D721Med (cell line): ENCODE results near the gene ABCA9.
A peak's percentile ranks its signal among the peaks of the same experiment; 100 is the strongest.

ENCODE experiments used
- DNase-seq: peaks from one replicate; pipeline ENCODE4 v3.0.0; 2011; ENCODE audit warnings: low spot score; ENCODE audit not compliant: insufficient read length
- FAIRE-seq: peaks from 2 replicates; lab custom pipeline; 2011; peaks lifted over from hg19 to GRCh38; lab: Jason Lieb, UNC
- TF ChIP-seq, protein P1 (sequence below): IDR thresholded peaks from 2 replicates; pipeline ENCODE4 v1.5.1; 2012; ENCODE audit warnings: mild to moderate bottlenecking, control low read depth; ENCODE audit not compliant: insufficient read depth; ENCODE audit errors: missing control alignments

The ABCA9 gene

GRCh38 chr17:69093279-69093789 is 32.6 kb upstream of the ABCA9 start:
- TF ChIP-seq, protein P1, sequence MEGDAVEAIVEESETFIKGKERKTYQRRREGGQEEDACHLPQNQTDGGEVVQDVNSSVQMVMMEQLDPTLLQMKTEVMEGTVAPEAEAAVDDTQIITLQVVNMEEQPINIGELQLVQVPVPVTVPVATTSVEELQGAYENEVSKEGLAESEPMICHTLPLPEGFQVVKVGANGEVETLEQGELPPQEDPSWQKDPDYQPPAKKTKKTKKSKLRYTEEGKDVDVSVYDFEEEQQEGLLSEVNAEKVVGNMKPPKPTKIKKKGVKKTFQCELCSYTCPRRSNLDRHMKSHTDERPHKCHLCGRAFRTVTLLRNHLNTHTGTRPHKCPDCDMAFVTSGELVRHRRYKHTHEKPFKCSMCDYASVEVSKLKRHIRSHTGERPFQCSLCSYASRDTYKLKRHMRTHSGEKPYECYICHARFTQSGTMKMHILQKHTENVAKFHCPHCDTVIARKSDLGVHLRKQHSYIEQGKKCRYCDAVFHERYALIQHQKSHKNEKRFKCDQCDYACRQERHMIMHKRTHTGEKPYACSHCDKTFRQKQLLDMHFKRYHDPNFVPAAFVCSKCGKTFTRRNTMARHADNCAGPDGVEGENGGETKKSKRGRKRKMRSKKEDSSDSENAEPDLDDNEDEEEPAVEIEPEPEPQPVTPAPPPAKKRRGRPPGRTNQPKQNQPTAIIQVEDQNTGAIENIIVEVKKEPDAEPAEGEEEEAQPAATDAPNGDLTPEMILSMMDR, result no peak
- FAIRE-seq (no peak), DNase-seq (no peak)

DNA sequence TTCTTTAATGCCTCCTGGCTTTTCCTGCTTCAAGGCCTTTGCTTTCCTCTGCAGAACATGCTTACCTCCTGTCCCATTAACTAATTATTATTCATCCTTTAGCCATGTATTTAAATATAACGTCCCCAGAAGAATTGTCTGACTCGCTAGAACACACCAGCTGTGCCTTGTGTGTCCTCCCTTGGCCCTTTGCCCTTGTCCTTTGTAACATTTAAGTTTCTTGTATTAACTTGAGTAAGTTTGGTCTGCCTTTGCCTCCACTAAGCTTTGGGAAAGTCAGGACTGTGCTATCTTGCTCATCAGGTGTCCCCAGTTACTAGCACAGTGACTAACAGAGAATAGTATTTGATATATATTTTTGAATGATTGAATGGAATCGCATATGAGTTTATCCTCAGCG is 29.6 kb upstream of the ABCA9 start:
- DNase-seq (no peak), FAIRE-seq (no peak)
- TF ChIP-seq, protein P1, result no peak

GRCh38 chr17:69088643-69089200 is 28.0 kb upstream of the ABCA9 start:
- no peak for FAIRE-seq
- no peak for DNase-seq
- TF ChIP-seq, protein P1, result no peak

DNA sequence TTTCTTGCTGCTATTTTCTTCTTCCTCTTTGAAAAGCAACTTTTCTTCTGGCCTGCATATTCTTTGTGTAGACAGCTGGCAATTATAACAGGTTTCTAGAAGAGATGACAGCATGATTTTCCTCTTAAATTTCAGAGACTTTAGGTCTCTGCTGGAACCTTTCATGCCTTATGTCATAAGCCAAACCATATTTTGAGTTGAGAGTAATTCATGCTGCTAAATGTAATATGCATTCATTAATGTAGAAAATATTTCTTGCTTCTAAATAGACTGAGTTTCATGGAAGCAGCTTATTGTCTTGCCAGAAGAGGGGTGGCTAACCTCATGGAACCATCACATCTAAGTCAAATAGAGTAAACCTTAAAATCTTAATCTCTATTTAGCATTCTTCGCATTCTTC is 25.9 kb upstream of the ABCA9 start:
- TF ChIP-seq, protein P1, result no peak
- no peak for DNase-seq
- FAIRE-seq, result no peak

GRCh38 chr17:69084911-69085310 is 24.2 kb upstream of the ABCA9 start:
- TF ChIP-seq, protein P1, result peak; percentile 8
- FAIRE-seq (no peak), DNase-seq (no peak)

- no peak for FAIRE-seq
Observed at GRCh38 chr17:69082696-69083095, 22.0 kb upstream of the ABCA9 start.

DNA sequence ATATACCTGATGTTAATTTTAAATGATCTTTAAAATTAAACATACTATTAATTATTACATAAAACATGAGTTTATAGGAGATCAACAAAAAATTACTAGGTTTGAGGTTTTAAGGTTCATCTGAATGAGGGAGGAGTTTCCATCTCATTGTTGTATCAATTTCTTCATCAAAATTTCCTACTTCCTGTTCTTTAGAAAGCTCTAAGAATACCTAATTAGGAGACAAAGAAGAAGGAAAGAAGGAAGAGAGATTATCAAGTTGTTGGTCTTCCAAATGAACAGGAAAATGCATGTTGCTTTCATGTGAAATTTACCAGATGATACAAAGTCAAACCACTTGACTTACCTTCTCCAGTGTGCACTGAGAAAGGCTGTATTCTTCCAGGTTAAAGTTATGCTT is 18.1 kb upstream of the ABCA9 start:
- TF ChIP-seq, protein P1, result no peak
- FAIRE-seq, result no peak

More at GRCh38 chr17:69082696-69083095, 22.0 kb upstream of the ABCA9 start:
- TF ChIP-seq, protein P1, result no peak
- DNase-seq, result no peak

More for the DNA sequence above, 18.1 kb upstream of the ABCA9 start:
- no peak for DNase-seq
